ENCODE data around the gene FBXO31. TPM values are rescaled to one million over a fixed set of nuclear protein-coding genes. Genes with fewer than 3 reads are reported as not detected.
A peak's percentile ranks its signal among the peaks of the same experiment; 100 is the strongest.

The FBXO31 gene
- total and polyA plus RNA-seq, 2 of the 13 experiments (the other 11 are each of a cell fraction or from before 2014, with no cell fraction given), result 92.4 to 101 TPM

DNA sequence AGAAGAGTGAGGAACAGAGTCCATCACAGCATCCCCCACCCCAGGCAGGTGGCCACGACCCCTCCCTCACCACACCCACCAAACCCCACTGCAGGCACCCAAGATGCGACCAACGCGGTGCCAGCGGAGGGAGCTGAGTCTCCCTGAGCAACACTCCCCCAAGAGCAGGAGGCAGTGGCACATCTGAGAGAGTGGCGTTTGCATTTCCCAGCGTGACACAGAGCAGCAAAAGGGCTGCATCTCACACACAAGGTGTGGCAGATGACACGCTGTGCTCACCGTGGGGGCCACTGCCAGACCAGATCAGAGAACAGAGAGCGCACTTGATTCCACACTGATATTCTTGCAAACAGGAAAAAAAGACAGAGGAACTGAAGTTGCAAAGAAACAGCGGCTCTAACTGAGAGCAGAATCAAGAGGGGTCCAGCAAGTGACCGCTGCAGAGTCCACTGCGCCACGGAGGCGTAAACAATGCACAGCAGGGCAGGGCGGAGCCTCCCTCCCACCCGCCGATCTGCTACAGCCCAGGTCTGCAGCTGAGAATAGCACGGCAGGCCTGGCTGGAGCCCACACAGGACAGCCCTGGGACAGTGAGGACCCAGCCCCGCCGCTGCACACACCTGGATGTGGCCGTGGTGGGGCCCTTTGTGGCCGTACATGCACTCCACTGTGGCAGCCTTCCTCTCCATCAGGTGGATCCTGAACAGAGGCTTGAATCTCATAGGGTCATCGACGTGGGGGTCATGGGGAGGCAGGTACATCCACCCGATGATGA lies 40.4 kb downstream of the FBXO31 start (continued):
- TF ChIP-seq AGO2 (optimal IDR thresholded peaks at IDR 0.05; ENCODE audit: low read depth, low read length), result peak; percentile 6
- TF ChIP-seq, protein P1, sequence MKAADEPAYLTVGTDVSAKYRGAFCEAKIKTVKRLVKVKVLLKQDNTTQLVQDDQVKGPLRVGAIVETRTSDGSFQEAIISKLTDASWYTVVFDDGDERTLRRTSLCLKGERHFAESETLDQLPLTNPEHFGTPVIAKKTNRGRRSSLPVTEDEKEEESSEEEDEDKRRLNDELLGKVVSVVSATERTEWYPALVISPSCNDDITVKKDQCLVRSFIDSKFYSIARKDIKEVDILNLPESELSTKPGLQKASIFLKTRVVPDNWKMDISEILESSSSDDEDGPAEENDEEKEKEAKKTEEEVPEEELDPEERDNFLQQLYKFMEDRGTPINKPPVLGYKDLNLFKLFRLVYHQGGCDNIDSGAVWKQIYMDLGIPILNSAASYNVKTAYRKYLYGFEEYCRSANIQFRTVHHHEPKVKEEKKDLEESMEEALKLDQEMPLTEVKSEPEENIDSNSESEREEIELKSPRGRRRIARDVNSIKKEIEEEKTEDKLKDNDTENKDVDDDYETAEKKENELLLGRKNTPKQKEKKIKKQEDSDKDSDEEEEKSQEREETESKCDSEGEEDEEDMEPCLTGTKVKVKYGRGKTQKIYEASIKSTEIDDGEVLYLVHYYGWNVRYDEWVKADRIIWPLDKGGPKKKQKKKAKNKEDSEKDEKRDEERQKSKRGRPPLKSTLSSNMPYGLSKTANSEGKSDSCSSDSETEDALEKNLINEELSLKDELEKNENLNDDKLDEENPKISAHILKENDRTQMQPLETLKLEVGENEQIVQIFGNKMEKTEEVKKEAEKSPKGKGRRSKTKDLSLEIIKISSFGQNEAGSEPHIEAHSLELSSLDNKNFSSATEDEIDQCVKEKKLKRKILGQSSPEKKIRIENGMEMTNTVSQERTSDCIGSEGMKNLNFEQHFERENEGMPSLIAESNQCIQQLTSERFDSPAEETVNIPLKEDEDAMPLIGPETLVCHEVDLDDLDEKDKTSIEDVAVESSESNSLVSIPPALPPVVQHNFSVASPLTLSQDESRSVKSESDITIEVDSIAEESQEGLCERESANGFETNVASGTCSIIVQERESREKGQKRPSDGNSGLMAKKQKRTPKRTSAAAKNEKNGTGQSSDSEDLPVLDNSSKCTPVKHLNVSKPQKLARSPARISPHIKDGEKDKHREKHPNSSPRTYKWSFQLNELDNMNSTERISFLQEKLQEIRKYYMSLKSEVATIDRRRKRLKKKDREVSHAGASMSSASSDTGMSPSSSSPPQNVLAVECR (CRISPR knock-in tag; IDR thresholded peaks at IDR 0.05; ENCODE audit: borderline replicate concordance), result peak; percentile 29
- TF ChIP-seq ZC3H4 (CRISPR knock-in tag; IDR thresholded peaks at IDR 0.05; ENCODE audit: borderline replicate concordance), result no peak
- TF ChIP-seq, protein P2, sequence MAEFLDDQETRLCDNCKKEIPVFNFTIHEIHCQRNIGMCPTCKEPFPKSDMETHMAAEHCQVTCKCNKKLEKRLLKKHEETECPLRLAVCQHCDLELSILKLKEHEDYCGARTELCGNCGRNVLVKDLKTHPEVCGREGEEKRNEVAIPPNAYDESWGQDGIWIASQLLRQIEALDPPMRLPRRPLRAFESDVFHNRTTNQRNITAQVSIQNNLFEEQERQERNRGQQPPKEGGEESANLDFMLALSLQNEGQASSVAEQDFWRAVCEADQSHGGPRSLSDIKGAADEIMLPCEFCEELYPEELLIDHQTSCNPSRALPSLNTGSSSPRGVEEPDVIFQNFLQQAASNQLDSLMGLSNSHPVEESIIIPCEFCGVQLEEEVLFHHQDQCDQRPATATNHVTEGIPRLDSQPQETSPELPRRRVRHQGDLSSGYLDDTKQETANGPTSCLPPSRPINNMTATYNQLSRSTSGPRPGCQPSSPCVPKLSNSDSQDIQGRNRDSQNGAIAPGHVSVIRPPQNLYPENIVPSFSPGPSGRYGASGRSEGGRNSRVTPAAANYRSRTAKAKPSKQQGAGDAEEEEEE (CRISPR knock-in tag; IDR thresholded peaks at IDR 0.05; ENCODE audit: borderline replicate concordance), result no peak
- TF ChIP-seq ZSCAN9 (CRISPR knock-in tag; IDR thresholded peaks at IDR 0.05; ENCODE audit: borderline replicate concordance), result no peak
- TF ChIP-seq, protein P3, sequence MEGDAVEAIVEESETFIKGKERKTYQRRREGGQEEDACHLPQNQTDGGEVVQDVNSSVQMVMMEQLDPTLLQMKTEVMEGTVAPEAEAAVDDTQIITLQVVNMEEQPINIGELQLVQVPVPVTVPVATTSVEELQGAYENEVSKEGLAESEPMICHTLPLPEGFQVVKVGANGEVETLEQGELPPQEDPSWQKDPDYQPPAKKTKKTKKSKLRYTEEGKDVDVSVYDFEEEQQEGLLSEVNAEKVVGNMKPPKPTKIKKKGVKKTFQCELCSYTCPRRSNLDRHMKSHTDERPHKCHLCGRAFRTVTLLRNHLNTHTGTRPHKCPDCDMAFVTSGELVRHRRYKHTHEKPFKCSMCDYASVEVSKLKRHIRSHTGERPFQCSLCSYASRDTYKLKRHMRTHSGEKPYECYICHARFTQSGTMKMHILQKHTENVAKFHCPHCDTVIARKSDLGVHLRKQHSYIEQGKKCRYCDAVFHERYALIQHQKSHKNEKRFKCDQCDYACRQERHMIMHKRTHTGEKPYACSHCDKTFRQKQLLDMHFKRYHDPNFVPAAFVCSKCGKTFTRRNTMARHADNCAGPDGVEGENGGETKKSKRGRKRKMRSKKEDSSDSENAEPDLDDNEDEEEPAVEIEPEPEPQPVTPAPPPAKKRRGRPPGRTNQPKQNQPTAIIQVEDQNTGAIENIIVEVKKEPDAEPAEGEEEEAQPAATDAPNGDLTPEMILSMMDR (CRISPR knock-in tag; IDR thresholded peaks at IDR 0.05), result no peak
- TF ChIP-seq HOXA7 (CRISPR knock-in tag; IDR thresholded peaks at IDR 0.05), result 0 out of 2 replicates have a peak, but pooled peaks have one; percentile 56
- TF ChIP-seq HNF4A (CRISPR knock-in tag; IDR thresholded peaks at IDR 0.05), result no peak
- peak; percentile 96 for TF ChIP-seq ZBTB33 (CRISPR knock-in tag; IDR thresholded peaks at IDR 0.05)
- TF ChIP-seq POLR2G (IDR thresholded peaks at IDR 0.05; ENCODE audit: low read depth, low read length), result peak; percentile 11; the same call in 1 of the 2 replicates
- TF ChIP-seq ZNF891 (CRISPR knock-in tag; IDR thresholded peaks at IDR 0.05), result no peak
- TF ChIP-seq GMEB2 (CRISPR knock-in tag; IDR thresholded peaks at IDR 0.05; ENCODE audit: low read depth), result no peak
- no peak for TF ChIP-seq SRY (CRISPR knock-in tag; IDR thresholded peaks at IDR 0.05)
- TF ChIP-seq ZNF383 (CRISPR knock-in tag; IDR thresholded peaks at IDR 0.05; ENCODE audit: borderline replicate concordance), result no peak
- TF ChIP-seq ZNF430 (CRISPR knock-in tag; IDR thresholded peaks at IDR 0.05), result no peak
- no peak for TF ChIP-seq MBD4 (IDR thresholded peaks at IDR 0.05; ENCODE audit: borderline replicate concordance, low read length)
- peak; percentile 94 for TF ChIP-seq ZBTB38 (CRISPR knock-in tag; IDR thresholded peaks at IDR 0.05)
- no peak for TF ChIP-seq ZNF878 (CRISPR knock-in tag; IDR thresholded peaks at IDR 0.05)

Measured in HepG2 (cell line).